HepG2 (cell line): ENCODE measurements around the gene AHCYL2. TPM values are rescaled to one million over a fixed set of nuclear protein-coding genes. Genes with fewer than 3 reads are reported as not detected.

ENCODE experiments used
- ARNTL ChIP-seq: sonication (generic); formaldehyde crosslinking; IDR thresholded peaks from 2 replicates; pipeline ENCODE4 v1.4.0; 2020; ENCODE audit warnings: mild to moderate bottlenecking, missing genetic modification reagents
- ATF5 ChIP-seq: sonication (generic); formaldehyde crosslinking; IDR thresholded peaks from 2 replicates; pipeline ENCODE4 v1.4.0; 2020; ENCODE audit warnings: mild to moderate bottlenecking, low read depth, missing genetic modification reagents
- ETS1 ChIP-seq: sonication (generic); formaldehyde crosslinking; IDR thresholded peaks from 2 replicates; pipeline ENCODE4 v1.4.0; 2020; ENCODE audit warnings: missing genetic modification reagents
- GMEB1 ChIP-seq: sonication (generic); formaldehyde crosslinking; IDR thresholded peaks from 2 replicates; pipeline ENCODE4 v1.5.1; 2020; ENCODE audit warnings: missing genetic modification reagents, mild to moderate bottlenecking, borderline replicate concordance
- IKZF4 ChIP-seq: sonication (generic); formaldehyde crosslinking; IDR thresholded peaks from 2 replicates; pipeline ENCODE4 v1.5.1; 2020; ENCODE audit warnings: borderline replicate concordance, mild to moderate bottlenecking, low read depth, missing genetic modification reagents; ENCODE audit errors: not compliant biosample characterization
- KLF13 ChIP-seq: sonication (generic); formaldehyde crosslinking; IDR thresholded peaks from 2 replicates; pipeline ENCODE4 v1.4.0; 2020; ENCODE audit warnings: mild to moderate bottlenecking, missing genetic modification reagents
- LBX2 ChIP-seq: sonication (generic); formaldehyde crosslinking; IDR thresholded peaks from 2 replicates; pipeline ENCODE4 v1.5.0; 2020; ENCODE audit warnings: missing genetic modification reagents, mild to moderate bottlenecking, borderline replicate concordance
- MBD4 ChIP-seq: IDR thresholded peaks from 2 replicates; pipeline ENCODE4 v1.6.1; 2012; ENCODE audit warnings: low read length, inconsistent platforms, borderline replicate concordance
- PHF21A ChIP-seq: sonication (generic); formaldehyde crosslinking; IDR thresholded peaks from 2 replicates; pipeline ENCODE4 v1.5.0; 2020; ENCODE audit warnings: mild to moderate bottlenecking, missing genetic modification reagents
- RBAK ChIP-seq: sonication (generic); formaldehyde crosslinking; IDR thresholded peaks from 2 replicates; pipeline ENCODE4 v1.5.1; 2020; ENCODE audit warnings: mild to moderate bottlenecking, missing genetic modification reagents
- RFXAP ChIP-seq: sonication (generic); formaldehyde crosslinking; IDR thresholded peaks from 2 replicates; pipeline ENCODE4 v1.4.0; 2020; ENCODE audit warnings: missing genetic modification reagents, borderline replicate concordance
- SIX1 ChIP-seq: sonication (generic); formaldehyde crosslinking; IDR thresholded peaks from 2 replicates; pipeline ENCODE4 v1.4.0; 2020; ENCODE audit warnings: missing genetic modification reagents, borderline replicate concordance
- SRSF1 ChIP-seq: fragments of 200-400 bp; formaldehyde crosslinking; optimal IDR thresholded peaks from 2 replicates; pipeline ENCODE3; 2017; ENCODE audit warnings: mild to moderate bottlenecking, low read depth, low read length, moderate library complexity
- TRIM24 ChIP-seq: sonication (generic); formaldehyde crosslinking; IDR thresholded peaks from 2 replicates; pipeline ENCODE4 v1.8.0; 2022; ENCODE audit warnings: mild to moderate bottlenecking, missing genetic modification reagents
- ZBTB46 ChIP-seq: sonication (generic); formaldehyde crosslinking; IDR thresholded peaks from 2 replicates; pipeline ENCODE4 v1.4.0; 2020; ENCODE audit warnings: mild to moderate bottlenecking, missing genetic modification reagents, borderline replicate concordance
- ZMAT5 ChIP-seq: sonication (generic); formaldehyde crosslinking; IDR thresholded peaks from 2 replicates; pipeline ENCODE4 v1.5.0; 2020; ENCODE audit warnings: mild to moderate bottlenecking, low read depth, missing genetic modification reagents, borderline replicate concordance
- ZNF230 ChIP-seq: sonication (generic); formaldehyde crosslinking; IDR thresholded peaks from 2 replicates; pipeline ENCODE4 v1.4.0; 2020; ENCODE audit warnings: mild to moderate bottlenecking, missing genetic modification reagents
- ZNF333 ChIP-seq: sonication (generic); formaldehyde crosslinking; IDR thresholded peaks from 2 replicates; pipeline ENCODE4 v1.4.0; 2020; ENCODE audit warnings: mild to moderate bottlenecking, missing genetic modification reagents, borderline replicate concordance
- ZNF460 ChIP-seq: sonication (generic); formaldehyde crosslinking; IDR thresholded peaks from 2 replicates; pipeline ENCODE4 v1.5.1; 2020; ENCODE audit warnings: missing genetic modification reagents, mild to moderate bottlenecking, borderline replicate concordance
- ZNF574 ChIP-seq: sonication (generic); formaldehyde crosslinking; IDR thresholded peaks from 2 replicates; pipeline ENCODE4 v1.4.0; 2020; ENCODE audit warnings: missing genetic modification reagents
- polyA plus RNA-seq, 8 experiments: library from polyadenylated mRNA; depleted of rRNA in 3 of 8; stranded (reverse) in 7 of 8; unstranded in 1 of 8; fragments of >200 nt; fragmentation: Illumina TruSeq in 4 of 8; extraction: Trizol in 4 of 8; gene quantifications; 2 replicates each; pipeline versions ENCODE4 v1.2.1 to v1.2.3, GENCODE V29; 2011 to 2016; ENCODE audit warnings: low read depth in 4 of 8, missing spikeins in 1 of 8, mixed read lengths in 1 of 8; ENCODE audit not compliant: insufficient read depth in 1 of 8
- total RNA-seq, 5 experiments: library from RNA; depleted of rRNA; stranded (reverse); fragments of >200 nt; fragmentation: Illumina TruSeq; extraction: Trizol; gene quantifications; 2 replicates each; pipeline ENCODE4 v1.2.3, GENCODE V29; 2016; ENCODE audit warnings: low read depth in 1 of 5

AHCYL2 gene
- total and polyA plus RNA-seq, 2 of the 13 experiments (the other 11 are each of a cell fraction or from before 2014, with no cell fraction given), result 9.5 to 14.7 TPM

- 0 out of 2 replicates have a peak, but pooled peaks have one; percentile 31 for TF ChIP-seq ARNTL (CRISPR knock-in tag)
- no peak for TF ChIP-seq SIX1 (CRISPR knock-in tag)
- TF ChIP-seq KLF13 (CRISPR knock-in tag), result no peak
- TF ChIP-seq MBD4, result no peak
- TF ChIP-seq RBAK (CRISPR knock-in tag), result no peak
- TF ChIP-seq PHF21A (CRISPR knock-in tag), result peak; percentile 28; the same call in 1 of the 2 replicates
- TF ChIP-seq ZNF333, result 0 out of 2 replicates have a peak, but pooled peaks have one; percentile 1
- no peak for TF ChIP-seq ZNF230 (CRISPR knock-in tag)
- no peak for TF ChIP-seq ATF5 (CRISPR knock-in tag)
- peak; percentile 40 for TF ChIP-seq GMEB1 (CRISPR knock-in tag)
- TF ChIP-seq LBX2 (CRISPR knock-in tag), result 0 out of 2 replicates have a peak, but pooled peaks have one; percentile 24
- TF ChIP-seq ZMAT5 (CRISPR knock-in tag), result no peak
- TF ChIP-seq TRIM24, result no peak
- peak; percentile 46 for TF ChIP-seq IKZF4
- no peak for TF ChIP-seq ETS1
- no peak for TF ChIP-seq ZBTB46 (CRISPR knock-in tag)
- TF ChIP-seq ZNF460, result no peak
- TF ChIP-seq SRSF1, result peak; percentile 60
- peak; percentile 49; the same call in 1 of the 2 replicates for TF ChIP-seq ZNF574 (CRISPR knock-in tag)
- TF ChIP-seq RFXAP (CRISPR knock-in tag), result no peak; the same call in 1 of the 2 replicates
Measured at GRCh38 chr7:129188372-129188891, 36.4 kb upstream of the AHCYL2 start, which contains the start of gene SMO (continued).
